Measurements from ENCODE around the gene SYTL2. TPM values are rescaled to one million over a fixed set of nuclear protein-coding genes. Genes with fewer than 3 reads are reported as not detected.

The SYTL2 gene
- total RNA-seq, 4 donors from 2014 or later, result 21.9 to 71.2 (median 28.8) TPM

DNA sequence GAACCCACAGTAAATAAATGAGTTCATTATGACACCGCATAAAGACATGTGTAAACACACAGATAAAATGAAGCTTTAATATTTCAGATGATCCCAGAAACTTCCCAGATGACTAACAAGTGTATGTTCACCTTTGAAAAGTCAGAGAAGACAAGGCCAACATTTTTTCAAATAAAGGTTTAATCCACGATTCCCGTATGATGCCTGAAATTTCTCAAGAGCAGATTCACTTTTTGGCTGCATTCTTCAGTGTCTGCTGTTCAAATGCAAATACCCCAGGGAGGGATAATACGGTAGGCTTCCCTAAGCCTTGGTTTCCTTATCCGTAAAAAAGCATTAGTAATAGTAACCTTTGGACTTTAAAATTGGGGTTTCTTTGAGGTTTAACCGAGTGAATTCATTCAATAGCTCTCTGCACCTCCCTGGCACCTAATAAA lies 62.5 kb downstream of the SYTL2 start:
- Histone ChIP-seq H3K27me3 (no peaks in the 10 kb centered on the region), H3K4me3 (no peak overlapping the region), H3K36me3 (no peaks in the 10 kb centered on the region), H3K9me3 (no peaks in the 10 kb centered on the region), H3K4me1 (peaks cover 0 to 5% (median 0%) of the 10 kb centered on the region in 4 donors), H3K27ac (no peak overlapping the region)
- 61 to 63% methylated on average over 6 of the region's 6 CpGs for WGBS, 2 donors
- TF ChIP-seq EP300 (IDR thresholded peaks at IDR 0.05) (no peak), POLR2A (IDR thresholded peaks at IDR 0.05) (no peak)
- TF ChIP-seq, protein P1, sequence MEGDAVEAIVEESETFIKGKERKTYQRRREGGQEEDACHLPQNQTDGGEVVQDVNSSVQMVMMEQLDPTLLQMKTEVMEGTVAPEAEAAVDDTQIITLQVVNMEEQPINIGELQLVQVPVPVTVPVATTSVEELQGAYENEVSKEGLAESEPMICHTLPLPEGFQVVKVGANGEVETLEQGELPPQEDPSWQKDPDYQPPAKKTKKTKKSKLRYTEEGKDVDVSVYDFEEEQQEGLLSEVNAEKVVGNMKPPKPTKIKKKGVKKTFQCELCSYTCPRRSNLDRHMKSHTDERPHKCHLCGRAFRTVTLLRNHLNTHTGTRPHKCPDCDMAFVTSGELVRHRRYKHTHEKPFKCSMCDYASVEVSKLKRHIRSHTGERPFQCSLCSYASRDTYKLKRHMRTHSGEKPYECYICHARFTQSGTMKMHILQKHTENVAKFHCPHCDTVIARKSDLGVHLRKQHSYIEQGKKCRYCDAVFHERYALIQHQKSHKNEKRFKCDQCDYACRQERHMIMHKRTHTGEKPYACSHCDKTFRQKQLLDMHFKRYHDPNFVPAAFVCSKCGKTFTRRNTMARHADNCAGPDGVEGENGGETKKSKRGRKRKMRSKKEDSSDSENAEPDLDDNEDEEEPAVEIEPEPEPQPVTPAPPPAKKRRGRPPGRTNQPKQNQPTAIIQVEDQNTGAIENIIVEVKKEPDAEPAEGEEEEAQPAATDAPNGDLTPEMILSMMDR (IDR thresholded peaks at IDR 0.05), result no peak
- no peak for DNase-seq (ENCODE audit: low spot score in 2 of 2)

DNA sequence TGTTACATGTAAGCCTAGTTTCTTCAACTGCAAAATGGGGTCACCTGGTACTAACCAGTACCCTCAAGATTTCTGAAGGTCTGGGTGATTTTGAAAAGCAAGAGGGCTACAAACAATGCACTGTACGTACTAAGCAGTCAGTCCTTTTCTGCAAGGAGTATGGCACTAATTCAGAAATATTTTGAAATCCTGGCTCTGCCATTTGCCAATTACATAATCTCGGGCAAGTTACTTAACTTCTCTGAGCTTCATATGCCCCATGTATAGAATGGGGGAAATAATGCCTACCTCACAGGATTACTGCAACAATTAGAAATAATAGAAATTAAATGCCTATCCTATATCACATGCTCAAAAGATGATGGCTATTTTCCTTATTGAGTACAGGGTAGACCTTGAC lies 64.3 kb downstream of the SYTL2 start:
- Histone ChIP-seq H3K27me3 (no peaks in the 10 kb centered on the region), H3K4me1 (no peaks in the 10 kb centered on the region), H3K36me3 (no peaks in the 10 kb centered on the region), H3K4me3 (no peak overlapping the region), H3K27ac (no peak overlapping the region), H3K9me3 (no peaks in the 10 kb centered on the region)
- 68 to 73% methylated on average over 2 of the region's 2 CpGs for WGBS, 2 donors
- TF ChIP-seq EP300 (IDR thresholded peaks at IDR 0.05) (no peak), POLR2A (IDR thresholded peaks at IDR 0.05) (no peak)
- TF ChIP-seq, protein P1 (IDR thresholded peaks at IDR 0.05), result no peak
- no peak for DNase-seq (ENCODE audit: low spot score in 2 of 2)

DNA sequence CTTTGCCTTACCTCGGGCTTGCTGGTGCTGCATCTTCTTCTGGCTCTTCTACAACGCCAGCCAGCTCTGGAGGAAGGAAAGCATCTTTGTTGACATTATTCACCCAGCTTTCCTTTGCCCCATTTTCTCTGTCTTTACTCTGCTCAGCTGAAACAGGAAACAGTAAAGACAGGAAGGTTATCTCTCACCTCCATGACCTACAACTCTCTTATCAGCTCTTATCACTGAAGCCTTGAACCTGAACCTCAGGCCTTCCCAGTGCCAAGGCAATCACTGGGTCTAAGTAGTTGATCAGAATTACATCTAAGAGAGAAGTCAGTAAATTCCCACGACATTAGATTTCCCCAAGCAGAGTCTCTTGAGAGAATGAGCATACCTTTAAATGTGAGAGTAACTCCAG lies 65.3 kb downstream of the SYTL2 start:
- TF ChIP-seq EP300 (IDR thresholded peaks at IDR 0.05) (no peak), POLR2A (IDR thresholded peaks at IDR 0.05) (no peak)
- TF ChIP-seq, protein P1 (IDR thresholded peaks at IDR 0.05), result no peak
- no peak for DNase-seq (ENCODE audit: low spot score in 2 of 2)
- no peak overlapping the region for H3K27ac ChIP-seq
- no peaks in the 10 kb centered on the region for H3K9me3 ChIP-seq
- H3K36me3 ChIP-seq, result no peaks in the 10 kb centered on the region
- 81 to 82% methylated on average over 3 of the region's 3 CpGs for WGBS, 2 donors
- H3K27me3 ChIP-seq, result no peaks in the 10 kb centered on the region
- no peaks in the 10 kb centered on the region for H3K4me1 ChIP-seq
- H3K4me3 ChIP-seq, result no peak overlapping the region

DNA sequence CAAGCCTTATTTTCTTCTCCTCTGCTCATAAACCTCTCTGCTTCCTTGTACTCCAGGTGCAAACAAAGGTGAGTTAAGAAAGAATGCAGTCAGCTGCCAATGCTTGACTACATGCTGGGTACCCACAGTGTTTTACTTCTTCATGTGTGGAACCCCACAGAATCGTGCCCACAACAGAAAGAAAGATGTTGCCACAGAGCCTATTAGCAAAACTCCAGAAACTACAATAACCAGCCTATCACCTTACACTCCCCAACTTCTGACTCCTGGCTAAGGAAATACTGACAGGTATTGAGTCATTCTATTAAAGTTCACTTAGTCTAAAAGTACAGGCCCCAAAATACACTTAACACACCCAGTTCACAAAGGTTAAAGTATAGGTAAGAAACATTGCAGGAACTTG lies 68.1 kb downstream of the SYTL2 start:
- Histone ChIP-seq H3K36me3 (no peaks in the 10 kb centered on the region), H3K9me3 (no peaks in the 10 kb centered on the region), H3K4me1 (no peaks in the 10 kb centered on the region), H3K4me3 (no peak overlapping the region), H3K27me3 (no peaks in the 10 kb centered on the region), H3K27ac (no peak overlapping the region)
- DNase-seq (ENCODE audit: low spot score in 2 of 2), result no peak
- TF ChIP-seq EP300 (IDR thresholded peaks at IDR 0.05), result no peak
- no peak for TF ChIP-seq POLR2A (IDR thresholded peaks at IDR 0.05)
- TF ChIP-seq, protein P1 (IDR thresholded peaks at IDR 0.05), result no peak
- 80 to 85% methylated on average over 1 of the region's 1 CpG for WGBS, 2 donors

DNA sequence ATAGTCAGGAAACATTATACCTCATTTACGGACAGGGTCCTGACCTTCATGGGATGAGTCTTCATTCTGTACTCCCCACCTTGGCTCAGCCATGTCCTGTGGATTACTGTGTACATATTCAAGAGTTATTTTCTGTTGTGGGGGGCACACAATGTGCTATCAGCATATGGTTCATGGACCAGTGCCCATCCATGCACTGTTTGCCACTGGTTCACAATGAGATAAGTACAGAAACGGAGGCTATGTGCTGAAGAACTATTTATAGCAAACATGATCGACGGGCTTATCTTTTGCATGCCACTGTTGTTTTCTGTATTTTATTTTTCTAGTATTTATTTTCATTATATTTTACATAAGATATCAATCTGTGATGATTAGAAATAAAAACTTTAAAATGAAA lies 68.6 kb downstream of the SYTL2 start:
- no peaks in the 10 kb centered on the region for H3K4me1 ChIP-seq
- no peaks in the 10 kb centered on the region for H3K9me3 ChIP-seq
- WGBS, 2 donors, result 84 to 92% methylated on average over 4 of the region's 4 CpGs
- no peaks in the 10 kb centered on the region for H3K27me3 ChIP-seq
- no peak for DNase-seq (ENCODE audit: low spot score in 2 of 2)
- H3K27ac ChIP-seq, result no peak overlapping the region
- H3K36me3 ChIP-seq, result no peaks in the 10 kb centered on the region
- TF ChIP-seq EP300 (IDR thresholded peaks at IDR 0.05), result no peak
- no peak overlapping the region for H3K4me3 ChIP-seq

Data from tibial nerve (tissue), 4 donors.